Effector memory CD8-positive, alpha-beta T cell (primary cell): ENCODE measurements around the gene PLPP7.
"Not testable (repeated sequence)": the region's sequence is repeated elsewhere in the genome, so short reads cannot be mapped to it uniquely, and the experiment has no call there.

Source experiments
- ATAC-seq: fragments of 150-1000 bp; cut with Tn5 transposase; replicated peaks from 2 replicates; pipeline ENCODE4 v1.10.0; 2021; ENCODE audit warnings: mild to moderate bottlenecking, moderate library complexity
- DNase-seq, 3 experiments: peaks; one replicate each; pipeline ENCODE4 v3.0.0; 2021
- H3K27ac Mint-ChIP-seq, 2 donors: one replicate each; pipeline ENCODE4 v1.8.0; 2022; ENCODE audit warnings: mild to moderate bottlenecking in 2 of 2, mixed read lengths in 2 of 2, moderate library complexity in 2 of 2
- H3K27me3 Mint-ChIP-seq, 2 donors: one replicate each; pipeline ENCODE4 v1.8.0; 2022; ENCODE audit warnings: mixed read lengths in 2 of 2
- H3K36me3 Mint-ChIP-seq: one replicate; pipeline ENCODE4 v1.8.0; 2022; ENCODE audit warnings: mild to moderate bottlenecking, moderate library complexity, mixed read lengths; ENCODE audit not compliant: insufficient read depth
- H3K4me1 Mint-ChIP-seq, 2 donors: one replicate each; pipeline ENCODE4 v1.8.0; 2022; ENCODE audit warnings: low read depth in 2 of 2, mixed read lengths in 2 of 2
- H3K4me3 Mint-ChIP-seq, 2 donors: one replicate each; pipeline ENCODE4 v1.8.0; 2022; ENCODE audit warnings: mild to moderate bottlenecking in 2 of 2, mixed read lengths in 2 of 2, moderate library complexity in 2 of 2
- H3K9me3 Mint-ChIP-seq, 2 donors: one replicate each; pipeline ENCODE4 v1.8.0; 2022; ENCODE audit warnings: mixed read lengths in 2 of 2
- total RNA-seq, 9 experiments: gene quantifications; one replicate each; lab custom pipeline; 2026; lab: John Stamatoyannopoulos, UW

Gene PLPP7
- 0 to 0.06 (median 0) reads per million in 9 experiments for total RNA-seq

DNA sequence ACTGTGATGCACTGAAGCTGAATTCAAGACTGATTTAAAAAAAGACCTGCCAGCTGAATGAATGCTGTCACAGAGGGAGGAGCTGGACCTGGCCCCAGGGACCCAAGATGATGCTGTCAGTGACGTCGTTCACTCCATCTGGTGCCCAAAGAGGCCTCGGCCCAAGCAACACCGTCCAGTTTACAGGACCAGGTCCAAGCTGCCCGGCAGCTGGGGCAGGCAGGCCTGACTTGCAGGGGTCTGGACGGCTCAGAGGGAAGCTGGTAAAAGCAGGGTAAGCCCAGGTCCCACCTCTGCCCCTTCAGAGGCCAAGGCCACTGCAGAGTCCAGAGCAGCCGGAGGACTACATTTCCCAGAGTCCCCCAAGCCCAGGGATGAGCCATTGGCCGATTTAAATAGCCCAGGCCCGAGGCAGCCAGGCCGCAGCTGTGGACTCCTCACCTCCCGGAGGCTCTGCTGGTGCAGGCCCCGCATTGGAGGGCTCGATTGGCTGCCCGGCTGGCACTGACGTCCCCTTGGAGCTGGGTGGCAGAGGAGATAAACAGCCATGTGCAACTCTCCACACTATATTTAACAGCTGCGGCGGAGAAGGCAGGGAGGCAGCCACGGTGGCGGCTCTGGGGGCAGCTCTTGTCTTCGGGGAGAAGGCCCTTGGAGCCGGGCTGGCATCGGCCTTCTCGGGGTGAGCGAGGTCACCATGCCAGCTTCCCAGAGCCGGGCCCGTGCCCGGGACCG is at the start of gene PLPP7:
TSS of gene PLPP7 (plus strand) at position 423 of the 735 bp plus-strand sequence. CDS start at position 698, 275 bp downstream.
- ATAC-seq: no peak
- no peak for DNase-seq
- no peaks in the 10 kb centered on the region for H3K4me1 Mint-ChIP-seq

DNA sequence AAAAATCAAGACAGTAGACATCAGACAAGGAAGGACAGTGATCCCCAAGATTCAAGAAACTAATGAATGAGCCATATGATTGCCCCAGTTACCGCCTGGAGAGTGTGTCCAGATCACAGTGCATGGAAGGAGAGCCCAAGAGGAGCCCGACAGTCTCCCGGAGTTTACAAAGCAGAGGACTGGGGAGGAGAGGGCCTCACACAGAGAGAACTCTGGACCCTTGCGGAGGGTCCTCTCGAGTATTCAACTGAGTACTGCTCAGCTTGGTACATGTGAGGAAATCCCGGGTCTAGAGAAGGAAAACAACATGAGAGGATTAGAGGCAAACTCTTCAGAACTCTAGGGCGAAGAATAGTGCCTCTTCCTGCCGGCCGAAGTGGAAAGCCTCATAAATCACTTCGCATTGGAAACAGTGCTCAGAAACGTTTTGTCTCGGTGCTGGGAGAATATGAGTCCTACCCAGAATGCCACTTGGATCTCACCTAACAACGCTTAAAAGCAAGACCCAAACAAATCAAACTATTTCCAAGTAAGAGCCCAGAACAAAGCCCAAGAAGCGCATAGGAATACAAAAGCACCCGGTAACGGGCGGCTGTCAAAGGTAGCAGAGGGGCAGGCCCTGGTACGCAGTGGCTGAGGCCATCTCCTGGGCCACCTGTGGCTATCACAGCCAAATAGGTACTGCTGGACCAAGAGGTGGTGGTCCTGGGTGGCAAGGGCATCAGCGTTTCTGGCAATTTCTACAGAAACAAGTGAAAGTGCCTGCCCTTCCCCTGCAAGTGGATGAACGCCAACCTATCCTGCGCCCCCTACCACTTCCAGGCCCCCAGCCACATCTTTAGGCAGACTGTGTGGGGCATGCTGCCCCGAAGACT is 49.2 kb upstream of the PLPP7 start:
- no peaks in the 10 kb centered on the region for H3K27me3 Mint-ChIP-seq
- DNase-seq: no peak
- H3K9me3 Mint-ChIP-seq: no peaks in the 10 kb centered on the region
- peaks cover 21 to 24% of the 10 kb centered on the region in 2 donors for H3K4me1 Mint-ChIP-seq
- peaks cover 22% of the 10 kb centered on the region for H3K36me3 Mint-ChIP-seq
- H3K27ac Mint-ChIP-seq: peak overlapping the region in 1 of 2 donors; percentile 95
- no peak for ATAC-seq
- no peak overlapping the region for H3K4me3 Mint-ChIP-seq

More for the DNA sequence above, at the start of gene PLPP7:
- Mint-ChIP-seq H3K4me3 (no peak within 1 kb of the TSS), H3K27me3 (no peaks in the 10 kb centered on the region), H3K9me3 (no peaks in the 10 kb centered on the region), H3K36me3 (peaks cover 3% of the 10 kb centered on the region), H3K27ac (no peak within 1 kb of the TSS)

DNA sequence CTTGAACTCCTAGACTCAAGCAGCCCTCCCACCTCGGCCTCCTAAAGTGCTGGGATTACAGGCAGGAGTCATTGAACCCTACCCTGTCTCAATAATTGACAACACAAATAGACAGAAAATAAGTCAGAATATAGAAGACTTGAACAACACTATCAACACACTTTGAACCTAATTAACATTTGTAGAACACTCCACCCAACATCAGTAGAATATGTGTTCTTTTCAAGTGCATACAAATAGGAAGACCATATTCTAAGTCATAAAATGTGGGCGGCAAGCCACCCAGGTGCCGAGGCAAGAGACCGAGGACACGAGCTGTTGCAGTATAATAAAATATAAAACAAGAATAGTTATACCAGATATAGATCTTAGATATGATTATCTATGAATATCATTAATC is 45.2 kb upstream of the PLPP7 start:
- not testable (repeated sequence) for DNase-seq, ATAC-seq, H3K4me1 Mint-ChIP-seq, H3K36me3 Mint-ChIP-seq, H3K27ac Mint-ChIP-seq, H3K4me3 Mint-ChIP-seq, H3K9me3 Mint-ChIP-seq, H3K27me3 Mint-ChIP-seq

DNA sequence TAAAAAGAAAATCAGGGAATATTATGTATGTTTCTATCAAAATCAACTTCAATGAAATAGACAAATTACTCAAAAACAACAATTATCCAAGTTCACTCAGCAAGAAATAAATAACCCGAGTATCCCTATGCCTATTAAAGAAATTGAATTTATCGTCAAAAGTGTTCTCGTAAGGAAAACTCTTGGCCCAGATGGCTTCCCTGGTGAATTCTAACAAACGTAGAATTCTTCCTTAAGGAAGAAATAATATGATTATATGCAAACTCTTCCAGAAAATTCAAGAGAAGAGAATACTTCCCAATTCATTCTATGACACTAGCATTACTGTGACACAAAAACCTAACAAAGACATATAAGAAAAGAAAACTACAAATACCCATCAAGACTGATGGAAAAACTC is 42.9 kb upstream of the PLPP7 start:
- no peak for DNase-seq
- ATAC-seq: no peak
- peaks cover under 1 to 5% of the 10 kb centered on the region in 2 donors for H3K4me1 Mint-ChIP-seq
- H3K4me3 Mint-ChIP-seq: no peak overlapping the region
- no peaks in the 10 kb centered on the region for H3K27me3 Mint-ChIP-seq
- H3K36me3 Mint-ChIP-seq: peaks cover 15% of the 10 kb centered on the region
- no peaks in the 10 kb centered on the region for H3K9me3 Mint-ChIP-seq
- no peak overlapping the region for H3K27ac Mint-ChIP-seq

DNA sequence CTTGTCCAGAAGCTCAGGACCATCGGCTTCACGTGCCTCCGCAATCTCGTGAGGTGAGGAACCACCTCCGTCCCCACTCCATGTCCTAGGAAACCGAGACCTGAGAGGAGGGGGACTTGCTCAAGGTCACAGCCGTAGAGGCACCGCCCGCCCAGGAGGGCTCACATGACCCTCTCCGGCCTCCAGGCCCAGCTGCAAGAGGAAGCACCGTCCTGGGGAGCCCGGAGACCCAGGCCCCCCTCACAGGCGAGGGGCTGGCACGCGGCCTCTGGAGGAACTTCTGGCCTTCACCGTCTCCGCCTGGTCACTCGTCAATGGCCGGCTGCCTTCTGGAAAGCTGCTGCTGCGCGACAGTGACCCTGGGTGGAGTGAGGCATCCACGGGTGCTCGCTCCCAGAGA is 37.4 kb upstream of the PLPP7 start:
- no peak for DNase-seq
- H3K9me3 Mint-ChIP-seq: no peaks in the 10 kb centered on the region
- H3K4me3 Mint-ChIP-seq: peak overlapping the region; percentile 68 to 82
- ATAC-seq: no peak
- H3K27ac Mint-ChIP-seq: peak overlapping the region; percentile 93 to 96
- H3K4me1 Mint-ChIP-seq: peaks cover 23 to 34% of the 10 kb centered on the region in 2 donors
- H3K36me3 Mint-ChIP-seq: peaks cover 36% of the 10 kb centered on the region
- H3K27me3 Mint-ChIP-seq: no peaks in the 10 kb centered on the region

DNA sequence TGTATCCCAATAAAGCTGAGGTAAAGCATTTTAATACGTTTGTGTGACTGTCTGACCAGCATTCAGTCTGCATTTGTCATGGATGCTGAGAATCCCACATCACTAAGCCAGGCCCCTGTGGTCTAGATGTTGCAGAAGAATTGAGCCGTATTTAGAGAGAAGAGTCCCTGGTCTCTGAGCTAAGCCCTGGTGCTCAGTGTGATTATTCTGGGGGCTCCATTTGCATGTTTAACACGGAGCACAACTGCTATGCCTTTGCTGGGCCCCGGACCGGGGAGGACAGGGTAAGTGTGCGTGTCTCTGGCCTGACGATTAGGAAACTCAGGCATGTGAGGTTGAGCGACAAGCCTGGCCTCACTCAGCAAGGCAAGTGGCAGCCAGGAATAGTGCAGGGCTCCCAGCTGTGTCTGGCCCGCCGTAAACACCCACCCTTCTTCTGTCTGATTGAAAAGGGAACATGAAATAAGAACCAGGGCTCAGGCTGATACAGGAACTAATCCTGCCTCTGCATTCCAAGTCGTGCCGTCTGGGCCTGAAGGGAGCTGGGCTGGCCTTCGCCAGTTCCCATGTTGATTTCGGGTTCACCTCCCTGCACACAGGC is 35.5 kb upstream of the PLPP7 start:
- Mint-ChIP-seq H3K4me1 (peaks cover 29 to 45% of the 10 kb centered on the region in 2 donors), H3K27me3 (no peaks in the 10 kb centered on the region), H3K36me3 (peaks cover 53% of the 10 kb centered on the region), H3K9me3 (no peaks in the 10 kb centered on the region), H3K4me3 (peak overlapping the region; percentile 68 to 82), H3K27ac (peak overlapping the region; percentile 93 to 96)
- ATAC-seq: no peak
- DNase-seq: no peak

DNA sequence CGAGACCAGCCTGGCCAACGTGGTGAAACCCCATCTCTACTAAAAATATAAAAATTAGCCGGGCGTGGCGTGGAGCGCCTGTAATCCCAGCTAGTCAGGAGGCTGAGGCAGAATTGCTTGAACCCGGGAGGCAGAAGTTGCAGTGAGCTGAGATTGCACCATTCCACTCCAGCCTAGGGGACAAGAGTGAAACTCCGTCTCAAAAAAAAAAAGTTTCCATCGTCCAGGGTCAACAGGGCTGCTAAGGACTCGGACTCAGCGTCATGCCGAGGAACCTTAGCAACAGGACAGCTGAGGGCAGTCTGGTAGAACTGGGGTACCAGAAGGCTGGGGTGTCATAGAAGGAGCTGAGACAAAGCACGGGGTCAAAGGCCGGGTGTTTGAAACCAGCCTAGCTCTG is 34.9 kb upstream of the PLPP7 start:
- Mint-ChIP-seq H3K4me1 (peaks cover 32 to 49% of the 10 kb centered on the region in 2 donors), H3K36me3 (peaks cover 58% of the 10 kb centered on the region), H3K4me3 (peak overlapping the region; percentile 38 to 68), H3K27ac (peak overlapping the region; percentile 25 to 89), H3K9me3 (no peaks in the 10 kb centered on the region), H3K27me3 (no peaks in the 10 kb centered on the region)
- ATAC-seq: no peak
- no peak for DNase-seq

DNA sequence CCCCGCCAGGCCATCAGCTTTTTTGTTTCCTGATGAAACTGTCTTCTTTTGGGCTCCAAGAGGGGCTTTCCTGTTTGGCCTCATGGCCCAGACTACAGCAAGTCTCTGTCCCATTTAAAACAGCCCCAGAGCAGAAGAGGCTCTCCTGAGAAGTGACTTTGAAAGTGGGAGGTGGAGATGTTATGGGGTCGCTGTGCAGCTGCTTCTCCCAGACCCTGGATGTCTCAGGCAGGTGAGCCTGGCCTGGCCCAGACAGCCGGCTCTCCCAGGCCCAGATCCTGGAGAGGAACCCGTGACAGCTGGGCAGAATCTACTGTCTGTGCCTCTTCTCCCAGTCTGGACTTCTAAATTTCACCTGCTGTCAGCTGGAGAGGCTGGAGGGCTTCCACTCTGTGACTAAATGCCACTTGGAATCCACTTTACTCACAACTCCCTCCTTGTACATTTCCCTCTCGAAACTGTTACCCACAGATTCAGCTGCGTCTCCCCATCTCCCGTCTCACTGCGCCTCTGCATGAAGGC is 33.8 kb upstream of the PLPP7 start:
- Mint-ChIP-seq H3K4me1 (peaks cover 40 to 55% of the 10 kb centered on the region in 2 donors), H3K27ac (peak overlapping the region; percentile 89 to 92), H3K4me3 (peak overlapping the region; percentile 68 to 82), H3K9me3 (no peaks in the 10 kb centered on the region), H3K27me3 (no peaks in the 10 kb centered on the region), H3K36me3 (peaks cover 66% of the 10 kb centered on the region)
- DNase-seq (no peak), ATAC-seq (no peak)

DNA sequence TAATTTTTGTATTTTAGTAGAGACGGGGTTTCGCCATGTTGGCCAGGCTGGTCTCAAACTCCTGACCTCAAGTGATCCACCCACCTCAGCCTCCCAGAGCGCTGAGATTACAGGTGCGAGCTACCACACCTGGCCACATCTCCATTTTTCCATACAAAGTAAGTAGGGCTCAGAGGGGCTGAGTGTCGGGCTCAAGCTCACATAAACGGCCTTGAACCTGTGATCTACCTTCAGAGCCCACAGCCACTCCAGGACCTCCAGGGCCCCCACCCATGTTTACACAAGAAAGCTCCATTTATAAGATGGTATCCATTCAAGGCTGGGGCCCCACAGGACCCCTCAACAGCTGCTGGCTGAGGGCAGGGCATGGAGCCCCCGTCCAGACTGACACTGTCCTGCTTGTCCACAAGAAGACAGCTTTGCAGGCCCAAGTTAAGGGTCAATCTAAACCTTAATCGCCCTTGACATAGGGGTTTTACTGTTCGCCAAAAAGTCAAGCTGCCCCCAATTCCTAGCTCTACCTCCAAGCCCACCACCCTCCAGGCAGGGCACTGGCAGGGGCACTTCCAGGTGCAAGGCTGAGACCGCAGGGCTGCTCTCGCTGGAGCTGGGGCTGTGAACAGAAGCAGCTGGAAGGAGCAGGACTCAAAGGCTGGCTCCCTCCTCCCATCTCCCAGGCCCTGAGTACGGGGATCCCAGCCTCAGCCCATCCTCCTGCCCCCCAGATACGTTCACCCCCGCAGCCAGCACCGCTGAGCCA is 32.1 kb upstream of the PLPP7 start:
- peaks cover 79% of the 10 kb centered on the region for H3K36me3 Mint-ChIP-seq
- H3K4me1 Mint-ChIP-seq: peaks cover 44 to 54% of the 10 kb centered on the region in 2 donors
- no peaks in the 10 kb centered on the region for H3K27me3 Mint-ChIP-seq
- ATAC-seq (no peak), DNase-seq (no peak)
- peak overlapping the region; percentile 68 to 82 for H3K4me3 Mint-ChIP-seq
- H3K27ac Mint-ChIP-seq: peak overlapping the region; percentile 89 to 92
- H3K9me3 Mint-ChIP-seq: no peaks in the 10 kb centered on the region

DNA sequence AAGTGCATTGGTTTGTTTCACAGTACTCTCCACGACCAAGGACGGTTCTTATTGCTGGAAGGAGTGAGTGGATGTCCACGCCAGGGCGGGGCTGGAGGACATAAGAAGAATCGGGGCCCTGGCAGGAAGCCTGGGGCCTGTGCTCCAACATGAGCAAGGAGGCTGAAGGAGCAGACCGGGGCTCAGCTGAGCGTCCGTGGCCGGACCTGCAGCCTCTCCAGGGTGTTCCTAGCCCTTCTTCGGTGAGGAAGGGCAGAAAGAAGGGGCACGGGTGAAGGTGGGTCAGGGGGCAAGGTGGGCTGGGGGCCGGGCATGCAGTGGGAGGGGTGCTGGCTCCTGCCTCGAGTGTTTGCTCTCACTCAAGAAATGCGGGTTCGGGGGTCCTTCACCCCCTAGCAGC is 31.3 kb upstream of the PLPP7 start:
- Mint-ChIP-seq H3K36me3 (peaks cover 79% of the 10 kb centered on the region), H3K27ac (peak overlapping the region; percentile 89 to 92), H3K4me3 (peak overlapping the region; percentile 47 to 68), H3K4me1 (peaks cover 45 to 52% of the 10 kb centered on the region in 2 donors), H3K27me3 (no peaks in the 10 kb centered on the region), H3K9me3 (no peaks in the 10 kb centered on the region)
- no peak for ATAC-seq
- no peak for DNase-seq

DNA sequence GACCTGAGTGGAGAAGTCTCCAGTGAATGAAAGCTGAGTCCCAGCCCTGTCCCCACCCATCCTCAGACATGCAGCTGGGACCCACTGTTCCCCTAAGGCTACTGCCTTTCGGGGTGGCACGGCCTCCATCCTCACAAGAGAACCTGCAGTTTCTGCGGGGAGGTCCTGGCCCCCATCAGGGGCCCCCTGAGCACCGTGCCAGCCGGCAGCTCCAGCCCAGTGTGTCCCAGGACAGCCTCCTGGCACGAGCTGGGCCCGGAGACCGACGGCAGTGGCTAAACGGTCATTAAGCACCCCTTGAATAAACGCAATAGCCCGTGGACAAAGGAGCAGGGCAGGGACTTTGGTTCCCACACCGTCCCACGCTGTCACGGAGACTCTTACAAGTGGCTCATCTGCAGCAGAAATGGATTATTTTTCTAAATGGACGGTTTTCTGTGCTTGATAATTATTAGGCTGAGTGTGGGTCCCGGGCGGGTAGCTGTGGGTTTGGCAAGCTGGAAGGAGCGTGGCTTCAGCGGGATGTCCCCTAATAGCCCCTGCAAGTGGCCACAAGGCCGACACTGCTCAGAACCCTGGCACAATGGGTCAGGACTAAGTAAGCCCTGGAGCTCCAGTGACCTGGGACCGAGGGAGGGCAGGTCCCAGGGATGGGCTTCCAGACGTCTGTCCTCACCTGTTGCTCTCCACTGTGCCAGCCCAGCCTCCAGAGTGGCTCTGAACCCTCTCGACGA is 30.7 kb upstream of the PLPP7 start:
- no peak overlapping the region for H3K4me3 Mint-ChIP-seq
- no peak for DNase-seq
- no peaks in the 10 kb centered on the region for H3K27me3 Mint-ChIP-seq
- peaks cover 43 to 51% of the 10 kb centered on the region in 2 donors for H3K4me1 Mint-ChIP-seq
- peaks cover 83% of the 10 kb centered on the region for H3K36me3 Mint-ChIP-seq
- no peak for ATAC-seq
- H3K27ac Mint-ChIP-seq: no peak overlapping the region
- no peaks in the 10 kb centered on the region for H3K9me3 Mint-ChIP-seq

DNA sequence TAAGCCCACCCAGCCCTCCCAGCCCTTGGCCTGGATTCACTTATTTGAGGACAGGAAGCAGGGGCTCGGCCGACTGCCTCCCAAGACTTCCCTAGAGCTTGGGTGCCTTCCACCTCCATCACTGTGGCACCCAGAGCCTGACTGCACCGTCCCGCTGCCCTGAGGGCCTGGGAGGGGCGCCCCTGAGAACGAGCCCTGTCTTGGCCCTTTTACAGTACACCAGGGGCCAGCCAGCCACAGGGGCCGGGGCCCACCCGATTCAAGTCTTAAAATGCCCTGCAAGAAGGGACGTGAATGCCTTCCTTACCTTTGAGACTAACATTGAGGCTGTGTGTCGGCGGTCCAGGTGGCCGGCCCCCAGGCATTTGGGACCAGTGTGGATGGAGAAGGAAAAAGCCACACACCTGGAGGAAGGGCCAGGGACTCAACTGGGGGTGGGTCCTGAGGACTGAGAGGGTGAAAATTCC is 30.1 kb upstream of the PLPP7 start:
- Mint-ChIP-seq H3K4me1 (peaks cover 46 to 50% of the 10 kb centered on the region in 2 donors), H3K9me3 (no peaks in the 10 kb centered on the region), H3K36me3 (peaks cover 89% of the 10 kb centered on the region), H3K4me3 (no peak overlapping the region), H3K27ac (peak overlapping the region in 1 of 2 donors; percentile 83), H3K27me3 (no peaks in the 10 kb centered on the region)
- DNase-seq (no peak), ATAC-seq (no peak)
